H9 (cell line): ENCODE measurements around the gene ITGB2. TPM values are rescaled to one million over a fixed set of nuclear protein-coding genes. Genes with fewer than 3 reads are reported as not detected.

Experiments used
- DNase-seq: peaks from one replicate; pipeline ENCODE4 v3.0.0-alpha.2; 2017
- H2AFZ ChIP-seq: one replicate; pipeline ENCODE4 v1.6.1; 2013; ENCODE audit warnings: mild to moderate bottlenecking, low read length, control low read depth, moderate library complexity
- H2AK5ac ChIP-seq: 2 replicates; pipeline ENCODE4 v1.6.1; 2013; ENCODE audit warnings: low read length, control low read depth, mixed read lengths; ENCODE audit not compliant: insufficient read length
- H2BK120ac ChIP-seq: one replicate; pipeline ENCODE4 v1.6.1; 2013; ENCODE audit warnings: low read depth, mild to moderate bottlenecking, low read length, control low read depth, inconsistent platforms; ENCODE audit not compliant: poor library complexity, severe bottlenecking
- H2BK12ac ChIP-seq: 2 replicates; pipeline ENCODE4 v1.6.1; 2013; ENCODE audit warnings: low read length, control low read depth, mixed read lengths, low read depth; ENCODE audit not compliant: insufficient read length
- H2BK15ac ChIP-seq: 2 replicates; pipeline ENCODE4 v1.6.1; 2013; ENCODE audit warnings: low read depth, low read length, control low read depth
- H2BK20ac ChIP-seq: one replicate; pipeline ENCODE4 v1.6.1; 2013; ENCODE audit warnings: low read depth, mild to moderate bottlenecking, low read length, control low read depth, inconsistent platforms; ENCODE audit not compliant: poor library complexity, severe bottlenecking
- H2BK5ac ChIP-seq: 2 replicates; pipeline ENCODE4 v1.6.1; 2013; ENCODE audit warnings: low read length, control low read depth, mixed read lengths; ENCODE audit not compliant: insufficient read length
- H3K14ac ChIP-seq: 2 replicates; pipeline ENCODE4 v1.6.1; 2013; ENCODE audit warnings: low read length, control low read depth; ENCODE audit not compliant: insufficient read depth
- H3K18ac ChIP-seq: 2 replicates; pipeline ENCODE4 v1.6.1; 2013; ENCODE audit warnings: low read depth, mild to moderate bottlenecking, mixed read lengths, low read length, control low read depth; ENCODE audit not compliant: insufficient read length
- H3K23ac ChIP-seq: 2 replicates; pipeline ENCODE4 v1.6.1; 2013; ENCODE audit warnings: low read length, control low read depth, mixed read lengths, low read depth; ENCODE audit not compliant: insufficient read length
- H3K23me2 ChIP-seq: 2 replicates; pipeline ENCODE4 v1.6.1; 2013; ENCODE audit warnings: low read depth, mild to moderate bottlenecking, mixed read lengths, low read length, control low read depth; ENCODE audit not compliant: insufficient read length, poor library complexity, severe bottlenecking
- H3K27ac ChIP-seq: 2 replicates; pipeline ENCODE4 v1.5.1; 2013; ENCODE audit warnings: low read length, control low read depth, mixed read lengths, low read depth; ENCODE audit not compliant: insufficient read length
- H3K27me3 ChIP-seq: 2 replicates; pipeline ENCODE4 v1.6.1; 2013; ENCODE audit warnings: low read length, control low read depth, inconsistent platforms; ENCODE audit not compliant: insufficient read depth
- H3K4ac ChIP-seq: 2 replicates; pipeline ENCODE4 v1.6.1; 2013; ENCODE audit warnings: low read depth, mild to moderate bottlenecking, control low read depth, inconsistent platforms, low read length, moderate library complexity
- H3K4me1 ChIP-seq: 2 replicates; pipeline ENCODE4 v1.6.1; 2013; ENCODE audit warnings: low read length, control low read depth, inconsistent platforms; ENCODE audit not compliant: insufficient read depth
- H3K4me2 ChIP-seq: 2 replicates; pipeline ENCODE4 v1.6.1; 2013; ENCODE audit warnings: low read length, control low read depth, mixed read lengths; ENCODE audit not compliant: insufficient read length, insufficient read depth
- H3K56ac ChIP-seq: 2 replicates; pipeline ENCODE4 v1.6.1; 2013; ENCODE audit warnings: low read depth, mild to moderate bottlenecking, mixed read lengths, low read length, control low read depth; ENCODE audit not compliant: insufficient read length
- H3K79me1 ChIP-seq: 2 replicates; pipeline ENCODE4 v1.6.1; 2013; ENCODE audit warnings: low read depth, mild to moderate bottlenecking, moderate library complexity, low read length, control low read depth, inconsistent platforms; ENCODE audit not compliant: insufficient read depth, poor library complexity, severe bottlenecking
- H3K79me2 ChIP-seq: 2 replicates; pipeline ENCODE4 v1.6.1; 2013; ENCODE audit warnings: low read length, control low read depth, inconsistent platforms; ENCODE audit not compliant: insufficient read depth
- H3K9ac ChIP-seq: 2 replicates; pipeline ENCODE4 v1.6.1; 2013; ENCODE audit warnings: low read length, control low read depth, mixed read lengths; ENCODE audit not compliant: insufficient read length; ENCODE audit errors: extremely low read depth
- H3K9me3 ChIP-seq: one replicate; pipeline ENCODE4 v1.6.1; 2013; ENCODE audit warnings: low read depth, low read length, inconsistent platforms; ENCODE audit not compliant: control insufficient read depth
- H3T11ph ChIP-seq: one replicate; pipeline ENCODE4 v1.6.1; 2013; ENCODE audit warnings: mild to moderate bottlenecking, low read length, control low read depth, inconsistent platforms
- H4K20me1 ChIP-seq: one replicate; pipeline ENCODE4 v1.6.1; 2013; ENCODE audit not compliant: control insufficient read depth, insufficient read length, insufficient read depth
- H4K5ac ChIP-seq: 2 replicates; pipeline ENCODE4 v1.6.1; 2013; ENCODE audit warnings: low read depth, mild to moderate bottlenecking, mixed read lengths, low read length, control low read depth; ENCODE audit not compliant: insufficient read length
- H4K8ac ChIP-seq: replicated peaks from 2 replicates; pipeline ENCODE4 v1.6.1; 2013; ENCODE audit warnings: low read length, control low read depth, mixed read lengths, low read depth; ENCODE audit not compliant: insufficient read length
- H4K91ac ChIP-seq: 2 replicates; pipeline ENCODE4 v1.6.1; 2013; ENCODE audit warnings: low read depth, mild to moderate bottlenecking, moderate library complexity, mixed read lengths, low read length, control low read depth; ENCODE audit not compliant: insufficient read length
- H3K27ac Mint-ChIP-seq, 3 experiments: 2 replicates in 2 of 3; 3 replicates in 1 of 3; pipeline ENCODE4 v1.8.0; 2020 to 2021; ENCODE audit warnings: mixed read lengths in 3 of 3, mild to moderate bottlenecking in 1 of 3, moderate library complexity in 1 of 3
- H3K27me3 Mint-ChIP-seq: 2 replicates; pipeline ENCODE4 v1.8.0; 2021; ENCODE audit warnings: low read depth, mild to moderate bottlenecking, moderate library complexity, mixed read lengths
- H3K36me3 Mint-ChIP-seq, 3 experiments: 2 replicates in 2 of 3; 3 replicates in 1 of 3; pipeline ENCODE4 v1.8.0; 2020 to 2021; ENCODE audit warnings: low read depth in 3 of 3, mixed read lengths in 3 of 3; ENCODE audit not compliant: insufficient read depth in 1 of 3
- H3K4me1 Mint-ChIP-seq, 2 experiments: 2 replicates each; pipeline ENCODE4 v1.8.0; 2020; ENCODE audit warnings: mixed read lengths in 2 of 2
- H3K4me3 Mint-ChIP-seq, 2 experiments: 2 replicates in 1 of 2; 3 replicates in 1 of 2; pipeline ENCODE4 v1.8.0; 2020 to 2021; ENCODE audit warnings: mild to moderate bottlenecking in 2 of 2, mixed read lengths in 2 of 2, moderate library complexity in 1 of 2
- H3K9me3 Mint-ChIP-seq, 2 experiments: 2 replicates in 1 of 2; 3 replicates in 1 of 2; pipeline ENCODE4 v1.8.0; 2020; ENCODE audit warnings: mild to moderate bottlenecking in 2 of 2, mixed read lengths in 2 of 2, moderate library complexity in 1 of 2
- WGBS: extraction: QIAGEN DNeasy Blood & Tissue Kit; methylation state at CpG from one replicate; pipeline ENCODE4 v1.1.7; 2013; ENCODE audit warnings: missing lambda C conversion rate, low lambda C conversion rate, mixed read lengths; ENCODE audit not compliant: insufficient read length; ENCODE audit errors: extremely low coverage; 5-methylcytosine and 5-hydroxymethylcytosine counted together
- total RNA-seq: library from RNA; stranded (reverse); gene quantifications from 2 replicates; pipeline ENCODE4 v1.2.1, GENCODE V29; 2021
- TF ChIP-seq, protein P1 (sequence below): fragments of 200-600 bp; sonication (generic); conservative IDR thresholded peaks from 3 replicates; pipeline ENCODE4 v1.8.0; 2021; ENCODE audit warnings: antibody characterized with exemption, mild to moderate bottlenecking

ITGB2 gene
- total RNA-seq, 1 experiment from 2014 or later: 1.1 TPM

DNA sequence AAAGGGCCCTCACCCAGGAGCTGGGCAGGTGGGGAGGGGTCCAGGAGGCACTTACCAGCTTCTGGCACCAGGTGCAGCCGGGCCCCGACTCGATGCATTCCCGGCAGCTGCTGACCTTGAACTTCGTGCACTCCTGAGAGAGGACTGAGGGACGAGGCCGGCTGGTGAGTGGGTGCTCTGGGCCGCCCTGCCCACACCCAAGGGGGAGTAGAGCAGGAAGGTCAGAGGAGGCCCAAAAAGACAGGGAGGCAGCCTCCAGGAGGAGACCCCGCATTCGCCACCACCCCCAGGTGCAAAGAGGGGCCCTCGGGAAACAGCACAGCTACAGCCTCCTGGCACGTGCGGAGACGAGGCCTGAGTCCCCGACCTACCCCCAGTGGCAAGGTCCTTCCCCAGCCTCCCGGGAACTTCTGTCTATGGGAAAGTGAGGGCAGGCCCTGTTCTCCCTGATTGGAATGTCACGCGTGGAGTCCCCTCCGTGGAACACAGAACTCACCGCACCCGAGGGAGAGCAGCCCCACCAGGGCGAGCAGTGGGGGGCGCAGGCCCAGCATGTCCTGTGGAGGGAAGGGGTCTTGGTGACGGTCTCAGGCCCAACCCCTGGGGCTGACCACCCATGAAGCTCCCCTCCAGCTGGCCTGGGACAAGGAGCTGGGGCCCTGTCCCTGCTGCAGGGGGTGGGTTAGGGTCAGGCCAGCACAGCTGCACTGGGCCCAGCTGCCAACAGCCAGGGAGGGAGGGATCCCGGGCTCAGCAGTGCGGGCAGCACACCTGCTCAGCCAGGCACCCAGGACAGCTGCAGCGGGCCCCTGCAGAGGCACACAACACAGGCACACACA lies 10.3 kb downstream of the ITGB2 start:
- H4K8ac ChIP-seq: no peak overlapping the region
- H4K91ac ChIP-seq: no peak overlapping the region
- WGBS: no CpG with 5 or more reads among the region's 27 CpGs
- Mint-ChIP-seq H3K4me1 (peaks cover 0 to 12% of the 10 kb centered on the region in 2 experiments; a peak in 2 of 4 replicates), H3K36me3 (no peaks in the 10 kb centered on the region), H3K27ac (no peak overlapping the region), H3K9me3 (peaks cover 0 to 4% of the 10 kb centered on the region in 2 experiments; a peak in 1 of 5 replicates), H3K27me3 (peaks cover 7% of the 10 kb centered on the region), H3K4me3 (no peak overlapping the region)
- no peaks in the 10 kb centered on the region for H3K79me2 ChIP-seq
- no peak overlapping the region for H3K56ac ChIP-seq
- H3K27ac ChIP-seq: no peak overlapping the region
- H3K4ac ChIP-seq: no peak overlapping the region
- no peak overlapping the region for H2AK5ac ChIP-seq
- H3K14ac ChIP-seq: no peak overlapping the region; the same call in 1 of the 2 replicates
- H3K23me2 ChIP-seq: no peaks in the 10 kb centered on the region
- H3K79me1 ChIP-seq: no peaks in the 10 kb centered on the region
- H2BK15ac ChIP-seq: no peak overlapping the region
- H4K5ac ChIP-seq: no peak overlapping the region
- no peak overlapping the region for H3T11ph ChIP-seq
- no peak overlapping the region for H2BK120ac ChIP-seq
- TF ChIP-seq, protein P1, sequence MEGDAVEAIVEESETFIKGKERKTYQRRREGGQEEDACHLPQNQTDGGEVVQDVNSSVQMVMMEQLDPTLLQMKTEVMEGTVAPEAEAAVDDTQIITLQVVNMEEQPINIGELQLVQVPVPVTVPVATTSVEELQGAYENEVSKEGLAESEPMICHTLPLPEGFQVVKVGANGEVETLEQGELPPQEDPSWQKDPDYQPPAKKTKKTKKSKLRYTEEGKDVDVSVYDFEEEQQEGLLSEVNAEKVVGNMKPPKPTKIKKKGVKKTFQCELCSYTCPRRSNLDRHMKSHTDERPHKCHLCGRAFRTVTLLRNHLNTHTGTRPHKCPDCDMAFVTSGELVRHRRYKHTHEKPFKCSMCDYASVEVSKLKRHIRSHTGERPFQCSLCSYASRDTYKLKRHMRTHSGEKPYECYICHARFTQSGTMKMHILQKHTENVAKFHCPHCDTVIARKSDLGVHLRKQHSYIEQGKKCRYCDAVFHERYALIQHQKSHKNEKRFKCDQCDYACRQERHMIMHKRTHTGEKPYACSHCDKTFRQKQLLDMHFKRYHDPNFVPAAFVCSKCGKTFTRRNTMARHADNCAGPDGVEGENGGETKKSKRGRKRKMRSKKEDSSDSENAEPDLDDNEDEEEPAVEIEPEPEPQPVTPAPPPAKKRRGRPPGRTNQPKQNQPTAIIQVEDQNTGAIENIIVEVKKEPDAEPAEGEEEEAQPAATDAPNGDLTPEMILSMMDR: no peak
- no peak overlapping the region for H2AFZ ChIP-seq
- H2BK5ac ChIP-seq: no peak overlapping the region
- H3K23ac ChIP-seq: no peak overlapping the region
- H2BK20ac ChIP-seq: no peak overlapping the region
- H3K9ac ChIP-seq: no peak overlapping the region
- no peaks in the 10 kb centered on the region for H3K4me1 ChIP-seq
- H3K27me3 ChIP-seq: no peaks in the 10 kb centered on the region; the same call in 1 of the 2 replicates
- H3K4me2 ChIP-seq: no peak overlapping the region
- no peak overlapping the region for H2BK12ac ChIP-seq
- DNase-seq: no peak
- no peak overlapping the region for H3K18ac ChIP-seq
- no peaks in the 10 kb centered on the region for H4K20me1 ChIP-seq
- no peaks in the 10 kb centered on the region for H3K9me3 ChIP-seq
